Stimulated activated CD4-positive, alpha-beta T cell treated with anti-CD3 and anti-CD28 coated beads, Interleukin-1b, Interleukin-23, amount 100 ng/mL, for 1 hour (primary cell): ENCODE measurements around the gene HPSE2.
"Not testable (repeated sequence)": the region's sequence is repeated elsewhere in the genome, so short reads cannot be mapped to it uniquely, and the experiment has no call there.

Source experiments
- DNase-seq, 2 donors: peaks; one replicate each; pipeline ENCODE4 v3.0.0-alpha.2; 2020; ENCODE audit warnings: low read depth in 2 of 2

Gene HPSE2

GRCh38 chr10:98568551-98568950 is 667.1 kb downstream of the HPSE2 start:
- no peak for DNase-seq

- DNase-seq: no peak
Observed at GRCh38 chr10:98567391-98568133, 668.1 kb downstream of the HPSE2 start.

GRCh38 chr10:98563811-98564210 is 671.8 kb downstream of the HPSE2 start:
- DNase-seq: no peak

GRCh38 chr10:98560565-98560964 is 675.1 kb downstream of the HPSE2 start:
- DNase-seq: no peak

- DNase-seq: no peak
Observed at GRCh38 chr10:98556061-98556460, 679.6 kb downstream of the HPSE2 start.

- DNase-seq: no peak
Observed at GRCh38 chr10:98555021-98555619, 680.5 kb downstream of the HPSE2 start.

- not testable (repeated sequence) for DNase-seq
Observed at GRCh38 chr10:98541561-98541960, 694.1 kb downstream of the HPSE2 start.

GRCh38 chr10:98539578-98539977 is 696.1 kb downstream of the HPSE2 start:
- no peak for DNase-seq

GRCh38 chr10:98538472-98538871 is 697.2 kb downstream of the HPSE2 start:
- DNase-seq: no peak

- DNase-seq: no peak
Observed at GRCh38 chr10:98536551-98536950, 699.1 kb downstream of the HPSE2 start.

GRCh38 chr10:98533746-98534445 is 701.8 kb downstream of the HPSE2 start:
- no peak for DNase-seq

GRCh38 chr10:98533241-98533640 is 702.4 kb downstream of the HPSE2 start:
- DNase-seq: no peak

- DNase-seq: no peak
Observed at GRCh38 chr10:98528805-98529183, 706.9 kb downstream of the HPSE2 start.

GRCh38 chr10:98528166-98528804 is 707.4 kb downstream of the HPSE2 start:
- no peak for DNase-seq

- DNase-seq: no peak
Observed at GRCh38 chr10:98525969-98526368, 709.7 kb downstream of the HPSE2 start.

GRCh38 chr10:98524124-98524523 is 711.5 kb downstream of the HPSE2 start:
- no peak for DNase-seq

GRCh38 chr10:98519841-98520240 is 715.8 kb downstream of the HPSE2 start:
- DNase-seq: no peak

GRCh38 chr10:98517672-98518071 is 718.0 kb downstream of the HPSE2 start:
- no peak for DNase-seq

- no peak for DNase-seq
Observed at GRCh38 chr10:98516352-98516751, 719.3 kb downstream of the HPSE2 start.

GRCh38 chr10:98513704-98514103 is 721.9 kb downstream of the HPSE2 start:
- DNase-seq: no peak

- DNase-seq: no peak
Observed at GRCh38 chr10:98511876-98512275, 723.8 kb downstream of the HPSE2 start.

GRCh38 chr10:98510412-98510995 is 725.1 kb downstream of the HPSE2 start:
- DNase-seq: no peak
